ENCODE results near the gene IVD. TPM values are rescaled to one million over a fixed set of nuclear protein-coding genes. Genes with fewer than 3 reads are reported as not detected.

The IVD gene
- total RNA-seq, 6 experiments from 2014 or later = 48.5 to 69.9 (median 50.4) TPM

DNA sequence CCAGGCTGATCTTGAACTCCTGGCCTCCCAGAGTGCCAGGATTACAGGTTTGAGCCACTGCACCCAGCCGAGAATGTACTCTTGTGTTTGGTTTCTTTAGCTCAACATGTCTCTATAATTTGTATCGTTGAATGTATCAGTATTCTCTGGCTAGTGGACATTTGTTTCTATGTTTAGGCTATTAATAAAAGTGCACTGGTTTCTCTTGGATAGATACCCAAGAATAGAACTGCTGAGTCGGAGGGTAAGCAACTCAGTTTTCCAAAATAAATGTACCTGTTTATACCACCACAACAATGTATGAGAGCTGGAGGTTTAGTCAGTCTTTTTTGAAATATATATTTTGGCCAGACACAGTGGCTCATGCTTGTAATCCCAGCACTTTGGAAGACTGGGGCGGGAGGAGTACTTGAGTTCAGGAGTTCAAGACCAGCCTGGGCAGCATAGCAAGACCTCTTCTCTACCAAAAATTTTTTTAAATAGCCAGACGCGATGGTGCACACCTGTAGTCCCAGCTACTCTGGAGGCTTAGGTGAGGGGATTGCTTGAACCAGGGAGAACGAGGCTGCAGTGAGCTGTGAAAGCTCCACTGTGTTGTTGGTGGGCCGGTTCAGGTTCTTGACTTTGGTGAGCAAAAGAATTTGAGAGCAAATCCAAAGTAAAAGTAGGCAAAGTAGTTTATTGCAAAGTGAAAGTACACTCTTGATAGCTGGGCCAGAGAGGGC lies 7.7 kb upstream of the IVD start:
- Mint-ChIP-seq H3K4me1 (ENCODE audit: low read depth) (no peaks in the 10 kb centered on the region; the same call in 1 of the 2 replicates), H3K4me3 (no peak overlapping the region), H3K36me3 (ENCODE audit: low read depth) (peaks cover 10% of the 10 kb centered on the region), H3K27me3 (ENCODE audit: insufficient read depth) (no peaks in the 10 kb centered on the region; the same call in 1 of the 2 replicates), H3K9me3 (no peaks in the 10 kb centered on the region), H3K27ac (no peak overlapping the region)
- TF ChIP-seq CTCF (IDR thresholded peaks at IDR 0.05) = no peak
- DNase-seq = no peak

DNA sequence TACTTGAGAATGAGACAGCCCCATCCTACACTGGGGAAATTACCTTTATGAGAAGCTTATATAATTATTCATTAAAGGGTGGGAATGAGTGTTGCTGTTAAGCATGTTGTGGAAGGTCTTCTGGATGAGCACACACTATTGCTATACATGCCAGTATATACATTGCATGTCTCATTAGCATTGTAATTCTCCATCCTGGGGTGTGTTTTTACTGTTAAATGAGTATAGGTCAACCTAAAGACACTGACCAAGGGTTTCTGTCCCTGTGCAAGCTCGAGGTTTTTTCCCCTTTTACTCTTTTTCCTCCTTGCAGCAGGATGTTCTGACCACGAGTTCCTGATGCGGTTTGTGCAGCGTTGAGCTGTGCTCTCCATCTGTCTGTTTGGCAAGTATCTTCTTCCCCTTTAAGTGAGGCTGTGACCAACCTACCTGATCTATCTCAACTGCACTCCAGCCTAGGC lies 7.2 kb upstream of the IVD start:
- TF ChIP-seq CTCF (IDR thresholded peaks at IDR 0.05) = no peak
- no peaks in the 10 kb centered on the region for H3K9me3 Mint-ChIP-seq
- H3K27ac Mint-ChIP-seq = no peak overlapping the region
- no peak for DNase-seq
- no peaks in the 10 kb centered on the region; the same call in 1 of the 2 replicates for H3K27me3 Mint-ChIP-seq (ENCODE audit: insufficient read depth)
- peaks cover 10% of the 10 kb centered on the region for H3K36me3 Mint-ChIP-seq (ENCODE audit: low read depth)
- no peaks in the 10 kb centered on the region; the same call in 1 of the 2 replicates for H3K4me1 Mint-ChIP-seq (ENCODE audit: low read depth)
- H3K4me3 Mint-ChIP-seq = no peak overlapping the region

DNA sequence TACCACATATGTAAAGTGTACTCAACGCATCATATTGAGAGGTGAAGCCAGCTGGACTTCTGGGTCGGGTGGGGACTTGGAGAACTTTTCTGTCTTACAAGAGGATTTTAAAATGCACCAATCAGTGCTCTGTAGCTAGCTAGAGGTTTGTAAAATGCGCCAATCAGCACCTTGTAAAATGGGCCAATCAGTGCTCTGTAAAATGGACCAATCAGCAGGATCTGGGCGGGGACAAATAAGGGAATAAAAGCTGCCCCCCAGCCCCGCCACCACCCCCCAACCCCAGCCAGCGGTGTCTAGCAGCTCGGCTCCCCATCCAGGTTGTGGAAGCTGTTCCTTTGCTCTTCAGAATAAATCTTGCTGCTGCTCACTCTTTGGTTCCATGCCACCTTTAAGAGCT lies 6.2 kb upstream of the IVD start:
- no peak for TF ChIP-seq CTCF (IDR thresholded peaks at IDR 0.05)
- Mint-ChIP-seq H3K9me3 (no peaks in the 10 kb centered on the region), H3K27ac (no peak overlapping the region), H3K36me3 (ENCODE audit: low read depth) (peaks cover 5% of the 10 kb centered on the region; the same call in 1 of the 2 replicates), H3K27me3 (ENCODE audit: insufficient read depth) (peaks cover 1% of the 10 kb centered on the region), H3K4me1 (ENCODE audit: low read depth) (no peaks in the 10 kb centered on the region; the same call in 1 of the 2 replicates), H3K4me3 (no peak overlapping the region)
- no peak for DNase-seq

DNA sequence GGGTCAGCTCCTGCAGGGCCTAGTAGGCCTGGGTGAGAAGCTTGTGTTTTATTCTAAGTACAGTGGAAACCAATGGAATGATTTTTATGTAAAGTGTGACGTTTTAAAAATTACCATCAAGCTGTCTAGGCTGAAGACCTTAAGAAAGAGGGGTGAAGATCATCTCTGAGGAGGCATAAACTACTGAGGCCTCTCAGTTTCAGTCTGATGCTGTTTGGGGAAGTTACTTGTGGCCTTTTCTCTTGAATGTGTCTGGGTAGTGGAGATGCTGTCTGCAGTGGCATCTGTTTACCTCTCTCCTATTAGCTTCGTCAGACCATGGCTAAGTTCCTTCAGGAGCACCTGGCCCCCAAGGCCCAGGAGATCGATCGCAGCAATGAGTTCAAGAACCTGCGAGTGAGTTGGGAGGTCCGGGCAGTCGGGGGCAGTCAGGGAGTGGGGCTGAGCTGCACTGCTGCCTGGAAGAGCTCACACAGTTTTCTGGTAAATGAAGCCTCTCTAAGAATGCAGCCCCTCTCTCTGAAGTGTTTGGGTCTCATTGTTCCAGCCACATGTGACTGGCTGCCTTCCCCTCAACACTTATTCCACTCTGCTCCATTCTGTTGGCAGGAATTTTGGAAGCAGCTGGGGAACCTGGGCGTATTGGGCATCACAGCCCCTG lies 1.9 kb downstream of the IVD start:
- no peak overlapping the region for H3K27ac Mint-ChIP-seq
- peak overlapping the region; percentile 65 for H3K4me3 Mint-ChIP-seq
- H3K4me1 Mint-ChIP-seq (ENCODE audit: low read depth) = peaks cover 28% of the 10 kb centered on the region
- H3K27me3 Mint-ChIP-seq (ENCODE audit: insufficient read depth) = peaks cover 1% of the 10 kb centered on the region
- DNase-seq = no peak
- TF ChIP-seq CTCF (IDR thresholded peaks at IDR 0.05) = no peak
- no peaks in the 10 kb centered on the region for H3K9me3 Mint-ChIP-seq
- H3K36me3 Mint-ChIP-seq (ENCODE audit: low read depth) = peaks cover 21% of the 10 kb centered on the region

GRCh38 chr15:40409366-40409765 lies 3.8 kb downstream of the IVD start:
- H3K4me3 Mint-ChIP-seq = no peak overlapping the region
- H3K4me1 Mint-ChIP-seq (ENCODE audit: low read depth) = peaks cover 28% of the 10 kb centered on the region
- TF ChIP-seq CTCF (IDR thresholded peaks at IDR 0.05) = no peak
- DNase-seq = no peak
- H3K27ac Mint-ChIP-seq = no peak overlapping the region
- no peaks in the 10 kb centered on the region; the same call in none of the 2 replicates for H3K27me3 Mint-ChIP-seq (ENCODE audit: insufficient read depth)
- no peaks in the 10 kb centered on the region for H3K9me3 Mint-ChIP-seq
- peaks cover 28% of the 10 kb centered on the region for H3K36me3 Mint-ChIP-seq (ENCODE audit: low read depth)

Measured in HFFc6 (cell line).